Endothelial cell of umbilical vein (primary cell): ENCODE measurements around the gene SUCLG2.

Experiments
- EZH2 ChIP-seq: IDR thresholded peaks from 2 replicates; pipeline ENCODE4 v1.6.1; 2012; ENCODE audit warnings: borderline replicate concordance, low read depth, mild to moderate bottlenecking, moderate library complexity, low read length, inconsistent platforms; ENCODE audit not compliant: severe bottlenecking
- FOS ChIP-seq: IDR thresholded peaks from 2 replicates; pipeline ENCODE4 v1.6.1; 2011; ENCODE audit warnings: mild to moderate bottlenecking, low read length, moderate library complexity, borderline replicate concordance; ENCODE audit not compliant: insufficient read depth
- MAX ChIP-seq: IDR thresholded peaks from 2 replicates; pipeline ENCODE4 v1.6.1; 2011; ENCODE audit not compliant: insufficient read depth, insufficient read length
- POLR2A ChIP-seq: IDR thresholded peaks from 2 replicates; pipeline ENCODE4 v1.6.1; 2012; ENCODE audit warnings: low read depth, mild to moderate bottlenecking, control low read depth, low read length
- POLR2AphosphoS5 ChIP-seq: IDR thresholded peaks from 2 replicates; pipeline ENCODE4 v1.6.1; 2012; ENCODE audit warnings: low read depth, mild to moderate bottlenecking, control low read depth, low read length, moderate library complexity; ENCODE audit not compliant: insufficient read depth
- TF ChIP-seq, protein P1 (sequence below), 2 donors: IDR thresholded peaks; 1 replicate in 1 of 2; 2 replicates in 1 of 2; pipeline ENCODE4 v1.5.1; 2011; ENCODE audit warnings: low read length in 2 of 2, mild to moderate bottlenecking in 2 of 2, moderate library complexity in 2 of 2, control low read depth in 1 of 2, inconsistent platforms in 1 of 2, low read depth in 1 of 2; ENCODE audit not compliant: insufficient read depth in 1 of 2; ENCODE audit errors: extremely low read depth in 1 of 2

DNA sequence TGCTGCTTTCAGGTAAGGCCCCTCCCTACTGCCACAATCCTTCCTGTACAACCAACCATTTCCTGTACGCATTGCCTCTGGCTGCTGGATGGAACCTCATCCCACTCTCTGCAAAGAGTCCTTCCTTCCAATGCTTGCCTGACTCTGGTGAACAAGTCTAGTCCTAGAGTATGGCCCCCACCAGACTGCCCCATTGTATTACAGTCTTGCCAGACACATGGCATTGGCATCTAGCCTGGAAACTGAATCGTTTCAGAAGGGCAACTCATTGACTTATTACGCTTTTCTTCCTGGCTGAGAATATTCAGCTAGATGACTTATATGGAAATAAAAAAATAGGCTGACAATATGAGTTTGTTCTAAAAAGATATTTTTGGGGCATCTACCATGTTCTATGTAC, 170.3 kb downstream of the SUCLG2 start:
- TF ChIP-seq, protein P1, sequence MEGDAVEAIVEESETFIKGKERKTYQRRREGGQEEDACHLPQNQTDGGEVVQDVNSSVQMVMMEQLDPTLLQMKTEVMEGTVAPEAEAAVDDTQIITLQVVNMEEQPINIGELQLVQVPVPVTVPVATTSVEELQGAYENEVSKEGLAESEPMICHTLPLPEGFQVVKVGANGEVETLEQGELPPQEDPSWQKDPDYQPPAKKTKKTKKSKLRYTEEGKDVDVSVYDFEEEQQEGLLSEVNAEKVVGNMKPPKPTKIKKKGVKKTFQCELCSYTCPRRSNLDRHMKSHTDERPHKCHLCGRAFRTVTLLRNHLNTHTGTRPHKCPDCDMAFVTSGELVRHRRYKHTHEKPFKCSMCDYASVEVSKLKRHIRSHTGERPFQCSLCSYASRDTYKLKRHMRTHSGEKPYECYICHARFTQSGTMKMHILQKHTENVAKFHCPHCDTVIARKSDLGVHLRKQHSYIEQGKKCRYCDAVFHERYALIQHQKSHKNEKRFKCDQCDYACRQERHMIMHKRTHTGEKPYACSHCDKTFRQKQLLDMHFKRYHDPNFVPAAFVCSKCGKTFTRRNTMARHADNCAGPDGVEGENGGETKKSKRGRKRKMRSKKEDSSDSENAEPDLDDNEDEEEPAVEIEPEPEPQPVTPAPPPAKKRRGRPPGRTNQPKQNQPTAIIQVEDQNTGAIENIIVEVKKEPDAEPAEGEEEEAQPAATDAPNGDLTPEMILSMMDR (IDR thresholded peaks at IDR 0.05; ENCODE audit: extremely low read depth in 1 of 2, insufficient read depth in 1 of 2, low read depth in 1 of 2, low read length in 2 of 2), result no peak
- TF ChIP-seq MAX (no peak), FOS (no peak), POLR2A (no peak), EZH2 (no peak), POLR2AphosphoS5 (no peak)
